HCT116 (cell line): Measurements from ENCODE around the gene TMEM26. TPM values are rescaled to one million over a fixed set of nuclear protein-coding genes. Genes with fewer than 3 reads are reported as not detected.

ENCODE experiments used
- ATAC-seq: fragments of 200-7000 bp; cut with Tn5 transposase; 2 replicates; pipeline ENCODE4 v1.9.1; 2020; ENCODE audit warnings: mild to moderate bottlenecking, moderate library complexity
- BruUV-seq: library from RNA; stranded (reverse); fragments of 400-500 nt; replicated peaks from 2 replicates; lab custom pipeline; 2021; lab: Mats Ljungman, UMichigan
- CTCF ChIA-PET: fragments of 300-600 bp; sonication (Branson Sonifier 250); formaldehyde crosslinking; loops from one replicate; lab custom pipeline; 2021; ENCODE audit warnings: antibody characterized with exemption; lab: Charles Lee
- POLR2A ChIA-PET: fragments of 300-600, 350-600 bp; sonication (Branson Sonifier 250); formaldehyde crosslinking; loops from one replicate; lab custom pipeline; 2021; ENCODE audit warnings: antibody characterized with exemption; lab: Charles Lee
- RAD21 ChIA-PET, 2 experiments: fragments of 300-600 bp; sonication (Branson Sonifier 250); formaldehyde crosslinking; loops; one replicate each; lab custom pipeline; 2023; ENCODE audit warnings: low total read pairs in 2 of 2; ENCODE audit not compliant: uncharacterized antibody in 2 of 2, unreplicated experiment in 2 of 2, low non-redundant PET in 1 of 2; lab: Charles Lee
- DNase-seq: peaks from one replicate; pipeline ENCODE4 v3.0.0-alpha.2; 2010; ENCODE audit warnings: low read depth, low spot score
- H2AFZ ChIP-seq: fragments of 200-600 bp; shearing (Covaris generic), sonication (generic); 2 replicates; pipeline ENCODE4 v1.6.1; 2017; ENCODE audit warnings: low read depth, mixed run types, mixed read lengths, antibody characterized with exemption, low read length; ENCODE audit not compliant: poor library complexity, severe bottlenecking
- H3K27ac ChIP-seq: 2 replicates; pipeline ENCODE4 v1.5.1; 2012; ENCODE audit warnings: low read depth, low read length
- H3K27me3 ChIP-seq: fragments of 200-600 bp; sonication (generic); 2 replicates; pipeline ENCODE4 v1.6.1; 2016; ENCODE audit warnings: mixed run types, low read length, mixed read lengths; ENCODE audit not compliant: insufficient read depth
- H3K36me3 ChIP-seq, 2 experiments: fragments of 200-500 bp in 1 of 2; fragments of 200-600 bp in 1 of 2; sonication (Bioruptor generic) in 1 of 2; sonication (generic) in 1 of 2; 2 replicates each; pipeline versions ENCODE4 v1.5.1 to v1.6.1; 2014 to 2016; ENCODE audit warnings: low read length in 2 of 2, inconsistent platforms in 1 of 2, mixed read lengths in 1 of 2, mixed run types in 1 of 2; ENCODE audit not compliant: insufficient read depth in 2 of 2, control insufficient read depth in 1 of 2
- H3K4me1 ChIP-seq, 2 experiments: fragments of 200-600 bp in 1 of 2; sonication (generic) in 1 of 2; 2 replicates each; pipeline versions ENCODE4 v1.5.1 to v1.6.1; 2012 to 2017; ENCODE audit warnings: low read length in 2 of 2, inconsistent platforms in 1 of 2, mild to moderate bottlenecking in 1 of 2, mixed read lengths in 1 of 2, mixed run types in 1 of 2, moderate library complexity in 1 of 2; ENCODE audit not compliant: insufficient read depth in 2 of 2, control insufficient read depth in 1 of 2
- H3K4me2 ChIP-seq: fragments of 200-600 bp; sonication (generic); 2 replicates; pipeline ENCODE4 v1.6.1; 2017; ENCODE audit warnings: mixed run types, low read length, mixed read lengths
- H3K4me3 ChIP-seq, 2 experiments: fragments of 200-600 bp in 1 of 2; sonication (generic) in 1 of 2; replicated peaks in 1 of 2; 2 replicates each; pipeline ENCODE4 v1.5.1; 2011 to 2016; ENCODE audit warnings: low read length in 2 of 2, control low read depth in 1 of 2, low read depth in 1 of 2, mild to moderate bottlenecking in 1 of 2, mixed read lengths in 1 of 2, mixed run types in 1 of 2
- H3K79me2 ChIP-seq: fragments of 200-600 bp; sonication (generic); 2 replicates; pipeline ENCODE4 v1.6.1; 2017; ENCODE audit warnings: mild to moderate bottlenecking, mixed run types, low read length, moderate library complexity, mixed read lengths; ENCODE audit not compliant: insufficient read depth
- H3K9ac ChIP-seq: fragments of 200-600 bp; sonication (generic); 2 replicates; pipeline ENCODE4 v1.6.1; 2016; ENCODE audit warnings: low read length, mixed read lengths
- H3K9me2 ChIP-seq: fragments of 200-600 bp; sonication (generic), shearing (Covaris generic); 2 replicates; pipeline ENCODE4 v1.6.1; 2017; ENCODE audit warnings: mixed run types, mild to moderate bottlenecking, moderate library complexity; ENCODE audit not compliant: insufficient read depth
- H3K9me3 ChIP-seq, 2 experiments: fragments of 200-500 bp in 1 of 2; fragments of 200-600 bp in 1 of 2; sonication (Bioruptor generic) in 1 of 2; sonication (generic) in 1 of 2; 2 replicates each; pipeline ENCODE4 v1.6.1; 2014 to 2017; ENCODE audit warnings: low read length in 2 of 2, mixed read lengths in 2 of 2, inconsistent platforms in 1 of 2, low read depth in 1 of 2, mild to moderate bottlenecking in 1 of 2, mixed run types in 1 of 2, moderate library complexity in 1 of 2; ENCODE audit not compliant: control insufficient read depth in 1 of 2, insufficient read depth in 1 of 2
- H4K20me1 ChIP-seq: fragments of 200-600 bp; sonication (generic), shearing (Covaris generic); 2 replicates; pipeline ENCODE4 v1.6.1; 2017; ENCODE audit warnings: mixed run types, mild to moderate bottlenecking, moderate library complexity; ENCODE audit not compliant: insufficient read depth
- CBX3 ChIP-seq: IDR thresholded peaks from 2 replicates; pipeline ENCODE4 v1.6.1; 2012; ENCODE audit warnings: low read depth
- CEBPB ChIP-seq: IDR thresholded peaks from 2 replicates; pipeline ENCODE4 v1.6.1; 2012; ENCODE audit warnings: low read depth
- EZH2 ChIP-seq: fragments of 200-600 bp; sonication (generic); IDR thresholded peaks from 2 replicates; pipeline ENCODE4 v1.6.1; 2017; ENCODE audit warnings: antibody characterized with exemption, mixed run types
- EZH2phosphoT487 ChIP-seq: fragments of 200-600 bp; IDR thresholded peaks from 2 replicates; pipeline ENCODE4 v1.6.1; 2018; ENCODE audit warnings: antibody characterized with exemption, borderline replicate concordance
- FOSL1 ChIP-seq: IDR thresholded peaks from 2 replicates; pipeline ENCODE4 v1.6.1; 2012; ENCODE audit warnings: low read depth
- RAD21 ChIP-seq: IDR thresholded peaks from 2 replicates; pipeline ENCODE4 v1.6.1; 2012; ENCODE audit warnings: low read depth, mild to moderate bottlenecking
- SIN3A ChIP-seq: IDR thresholded peaks from 2 replicates; pipeline ENCODE4 v1.6.1; 2012; ENCODE audit warnings: low read depth
- SP1 ChIP-seq: IDR thresholded peaks from 2 replicates; pipeline ENCODE4 v1.6.1; 2012; ENCODE audit warnings: low read depth
- TCF7L2 ChIP-seq: IDR thresholded peaks from 2 replicates; pipeline ENCODE4 v1.7.0; 2011; ENCODE audit warnings: borderline replicate concordance, inconsistent platforms; ENCODE audit not compliant: insufficient read depth, insufficient read length; ENCODE audit errors: extremely low read depth
- YY1 ChIP-seq: IDR thresholded peaks from 2 replicates; pipeline ENCODE4 v1.6.1; 2011; ENCODE audit warnings: low read length, low read depth, moderate library complexity, mild to moderate bottlenecking; ENCODE audit not compliant: insufficient replicate concordance; ENCODE audit errors: extremely low read depth
- ZBTB33 ChIP-seq: IDR thresholded peaks from 2 replicates; pipeline ENCODE4 v1.6.1; 2011; ENCODE audit warnings: mild to moderate bottlenecking, low read length, moderate library complexity; ENCODE audit not compliant: insufficient replicate concordance; ENCODE audit errors: extremely low read depth
- intact Hi-C: fragments of 100-400 bp; cut with micrococcal nuclease; formaldehyde crosslinking; loops from 2 replicates; pipeline ENCODE4 v1.10.0; 2022
- total RNA-seq: library from RNA; stranded (reverse); gene quantifications from one replicate; pipeline ENCODE4 v1.2.1, GENCODE V29; 2021; ENCODE audit not compliant: unreplicated experiment
- TF ChIP-seq, protein P1 (sequence below): IDR thresholded peaks from 2 replicates; pipeline ENCODE4 v1.6.1; 2012
- TF ChIP-seq, protein P2 (sequence below): IDR thresholded peaks from 2 replicates; pipeline ENCODE4 v1.6.1; 2012

Gene TMEM26
- total RNA-seq, 1 experiment from 2014 or later: not detected

DNA sequence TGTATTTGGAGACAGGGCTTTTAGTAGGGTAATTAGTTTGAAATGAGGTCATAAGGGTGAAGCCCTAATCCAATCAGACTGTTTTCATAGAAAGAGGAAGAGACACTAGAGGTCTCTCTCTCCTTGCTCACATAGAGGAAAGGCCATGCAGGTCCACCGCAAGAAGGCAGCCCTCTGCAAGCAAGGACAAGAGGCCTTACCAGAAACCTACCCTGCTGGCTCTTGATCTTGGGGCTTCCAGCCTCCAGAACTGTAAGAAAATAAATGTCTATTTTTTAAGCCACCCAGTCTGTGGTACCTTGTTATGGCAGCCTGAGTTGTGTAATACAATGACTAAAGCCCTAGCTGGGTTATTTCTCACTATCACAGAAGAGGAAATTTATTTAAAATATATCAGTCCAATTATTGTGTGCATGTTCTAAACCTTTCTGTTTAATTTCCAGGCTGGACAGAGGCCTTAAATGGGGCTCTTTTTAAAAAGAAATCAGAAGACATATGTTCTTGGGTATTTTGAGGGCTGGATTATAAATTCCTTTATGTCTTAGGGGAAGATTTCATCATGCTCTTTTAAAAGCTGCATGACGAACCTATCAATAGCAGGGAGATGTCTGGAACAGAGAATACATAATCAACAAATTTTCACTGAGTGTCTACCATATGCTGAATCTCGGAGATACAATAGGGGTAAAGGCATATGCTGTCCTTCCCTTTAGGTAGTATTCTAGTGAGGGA lies 12.9 kb upstream of the TMEM26 start:
- CTCF ChIA-PET: no interaction called here
- Histone ChIP-seq H2AFZ (no peak overlapping the region), H3K9me3 (no peaks in the 10 kb centered on the region), H3K27me3 (no peaks in the 10 kb centered on the region), H3K36me3 (no peaks in the 10 kb centered on the region), H3K27ac (no peak overlapping the region), H3K79me2 (no peaks in the 10 kb centered on the region), H3K9ac (no peak overlapping the region), H3K9me2 (no peaks in the 10 kb centered on the region), H4K20me1 (no peaks in the 10 kb centered on the region), H3K4me2 (no peak overlapping the region), H3K4me1 (no peaks in the 10 kb centered on the region), H3K4me3 (no peak overlapping the region)
- BruUV-seq: no TSS peak
- TF ChIP-seq RAD21: peak; percentile 15; the same call in 1 of the 2 replicates
- TF ChIP-seq, protein P1, sequence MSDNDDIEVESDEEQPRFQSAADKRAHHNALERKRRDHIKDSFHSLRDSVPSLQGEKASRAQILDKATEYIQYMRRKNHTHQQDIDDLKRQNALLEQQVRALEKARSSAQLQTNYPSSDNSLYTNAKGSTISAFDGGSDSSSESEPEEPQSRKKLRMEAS: no peak
- RAD21 ChIA-PET: no interaction called here
- DNase-seq (no peak), ATAC-seq (no peak)
- POLR2A ChIA-PET: no interaction called here
- intact Hi-C loops: no loop called here

DNA sequence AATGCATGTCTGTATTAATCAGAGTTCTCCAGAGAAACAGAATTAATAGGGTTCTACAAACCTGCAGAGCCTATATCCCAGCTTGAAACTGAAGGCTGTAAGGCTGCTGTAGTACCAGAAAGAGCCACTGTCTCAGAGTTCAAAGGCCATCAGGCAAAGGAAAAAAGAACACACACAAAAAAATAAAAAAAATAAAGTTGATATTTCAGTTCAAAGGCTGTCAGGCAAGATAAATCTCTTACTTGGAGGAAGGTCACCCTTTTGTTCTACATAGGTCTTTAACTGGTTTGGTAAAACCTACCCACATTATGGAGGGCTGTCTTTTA lies 12.0 kb upstream of the TMEM26 start:
- H3K9ac ChIP-seq: no peak overlapping the region
- no peaks in the 10 kb centered on the region for H3K36me3 ChIP-seq
- no peak for TF ChIP-seq SIN3A
- no peak for TF ChIP-seq FOSL1
- no peak for TF ChIP-seq TCF7L2
- no peak for TF ChIP-seq CBX3
- TF ChIP-seq SP1: no peak
- no peak for TF ChIP-seq EZH2
- TF ChIP-seq CEBPB: no peak
- TF ChIP-seq, protein P2, sequence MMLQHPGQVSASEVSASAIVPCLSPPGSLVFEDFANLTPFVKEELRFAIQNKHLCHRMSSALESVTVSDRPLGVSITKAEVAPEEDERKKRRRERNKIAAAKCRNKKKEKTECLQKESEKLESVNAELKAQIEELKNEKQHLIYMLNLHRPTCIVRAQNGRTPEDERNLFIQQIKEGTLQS: no peak
- no peak for TF ChIP-seq EZH2phosphoT487
- no peak for TF ChIP-seq YY1
- TF ChIP-seq ZBTB33: no peak
- ChIA-PET RAD21 (no interaction called here), CTCF (no interaction called here), POLR2A (no interaction called here)
- no peak for DNase-seq
- H3K27me3 ChIP-seq: no peaks in the 10 kb centered on the region
- H3K79me2 ChIP-seq: no peaks in the 10 kb centered on the region
- no peaks in the 10 kb centered on the region for H3K4me1 ChIP-seq
- BruUV-seq: no TSS peak
- no peak overlapping the region for H3K27ac ChIP-seq
- H2AFZ ChIP-seq: no peak overlapping the region
- no peaks in the 10 kb centered on the region for H4K20me1 ChIP-seq
- no peak overlapping the region for H3K4me3 ChIP-seq
- no peak overlapping the region for H3K4me2 ChIP-seq
- H3K9me3 ChIP-seq: no peaks in the 10 kb centered on the region
- no peaks in the 10 kb centered on the region for H3K9me2 ChIP-seq
- ATAC-seq: no peak
- intact Hi-C loops: no loop called here
